Measurements from ENCODE around the gene ABCC4. TPM values are rescaled to one million over a fixed set of nuclear protein-coding genes. Genes with fewer than 3 reads are reported as not detected.

Gene ABCC4
- total RNA-seq, 1 experiment from 2014 or later = 26.3 TPM

GRCh38 chr13:95138876-95139585, 162.2 kb downstream of the ABCC4 start:
- Histone ChIP-seq H3K27ac (ENCODE audit: low read depth, low read length) (no peak overlapping the region), H3K36me3 (ENCODE audit: control insufficient read depth in 1 of 2, insufficient read depth in 2 of 2, low read length in 2 of 2) (no peaks in the 10 kb centered on the region; a peak in 1 of 4 replicates), H3K4me2 (ENCODE audit: low read length) (no peak overlapping the region), H2AFZ (ENCODE audit: low read depth, low read length, poor library complexity, severe bottlenecking) (no peak overlapping the region), H3K9ac (ENCODE audit: low read length) (no peak overlapping the region), H3K9me3 (ENCODE audit: control insufficient read depth in 1 of 2, insufficient read depth in 1 of 2, low read depth in 1 of 2, low read length in 2 of 2) (no peaks in the 10 kb centered on the region), H3K27me3 (ENCODE audit: insufficient read depth, low read length) (no peaks in the 10 kb centered on the region), H3K4me1 (ENCODE audit: control insufficient read depth in 1 of 2, insufficient read depth in 2 of 2, low read length in 2 of 2) (no peaks in the 10 kb centered on the region), H3K9me2 (ENCODE audit: insufficient read depth) (no peaks in the 10 kb centered on the region), H3K4me3 (replicated peaks in 1 of 2; ENCODE audit: low read depth in 1 of 2, low read length in 2 of 2) (no peak overlapping the region), H4K20me1 (ENCODE audit: insufficient read depth) (0 out of 2 replicates have a peak, but pooled peaks cover 4% of the 10 kb centered on the region), H3K79me2 (ENCODE audit: insufficient read depth, low read length) (no peaks in the 10 kb centered on the region; the same call in 1 of the 2 replicates)
- ATAC-seq (no peak), DNase-seq (ENCODE audit: low read depth, low spot score) (no peak)
- TF ChIP-seq SP1 (IDR thresholded peaks at IDR 0.05; ENCODE audit: low read depth) (no peak), MAX (IDR thresholded peaks at IDR 0.05) (no peak)
- ChIA-PET POLR2A (no interaction called here), CTCF (no interaction called here), RAD21 (ENCODE audit: low non-redundant PET in 1 of 2, low total read pairs in 2 of 2, uncharacterized antibody in 2 of 2, unreplicated experiment in 2 of 2) (no interaction called here)
- intact Hi-C loops (cut with micrococcal nuclease) = no loop called here
- BruUV-seq (replicated peaks) = no TSS peak

- DNase-seq (ENCODE audit: low read depth, low spot score) (no peak), ATAC-seq (no peak)
- Histone ChIP-seq H3K9me2 (ENCODE audit: insufficient read depth) (no peaks in the 10 kb centered on the region), H2AFZ (ENCODE audit: low read depth, low read length, poor library complexity, severe bottlenecking) (no peak overlapping the region), H3K27me3 (ENCODE audit: insufficient read depth, low read length) (no peaks in the 10 kb centered on the region), H3K4me3 (replicated peaks in 1 of 2; ENCODE audit: low read depth in 1 of 2, low read length in 2 of 2) (no peak overlapping the region), H3K4me1 (ENCODE audit: control insufficient read depth in 1 of 2, insufficient read depth in 2 of 2, low read length in 2 of 2) (no peaks in the 10 kb centered on the region), H3K9ac (ENCODE audit: low read length) (no peak overlapping the region), H3K36me3 (ENCODE audit: control insufficient read depth in 1 of 2, insufficient read depth in 2 of 2, low read length in 2 of 2) (no peaks in the 10 kb centered on the region; a peak in 1 of 4 replicates), H3K4me2 (ENCODE audit: low read length) (no peak overlapping the region), H3K79me2 (ENCODE audit: insufficient read depth, low read length) (no peaks in the 10 kb centered on the region), H4K20me1 (ENCODE audit: insufficient read depth) (no peaks in the 10 kb centered on the region), H3K9me3 (ENCODE audit: control insufficient read depth in 1 of 2, insufficient read depth in 1 of 2, low read depth in 1 of 2, low read length in 2 of 2) (no peaks in the 10 kb centered on the region), H3K27ac (ENCODE audit: low read depth, low read length) (no peak overlapping the region)
- CTCF ChIA-PET = no interaction called here
- intact Hi-C loops (cut with micrococcal nuclease) = no loop called here
- BruUV-seq (replicated peaks) = no TSS peak
- POLR2A ChIA-PET = no interaction called here
- RAD21 ChIA-PET (ENCODE audit: low non-redundant PET in 1 of 2, low total read pairs in 2 of 2, uncharacterized antibody in 2 of 2, unreplicated experiment in 2 of 2) = no interaction called here
- TF ChIP-seq JUND (IDR thresholded peaks at IDR 0.05) (no peak), EZH2 (IDR thresholded peaks at IDR 0.05) (no peak), REST (IDR thresholded peaks at IDR 0.05; ENCODE audit: low read depth) (no peak), ZBTB33 (IDR thresholded peaks at IDR 0.05; ENCODE audit: extremely low read depth, insufficient replicate concordance, low read length) (no peak), YY1 (IDR thresholded peaks at IDR 0.05; ENCODE audit: extremely low read depth, insufficient replicate concordance, low read depth, low read length) (no peak), MAX (IDR thresholded peaks at IDR 0.05) (no peak), EZH2phosphoT487 (IDR thresholded peaks at IDR 0.05; ENCODE audit: borderline replicate concordance) (no peak), ZFX (IDR thresholded peaks at IDR 0.05) (no peak), SP1 (IDR thresholded peaks at IDR 0.05; ENCODE audit: low read depth) (no peak), RAD21 (IDR thresholded peaks at IDR 0.05; ENCODE audit: low read depth) (no peak), ELF1 (IDR thresholded peaks at IDR 0.05; ENCODE audit: borderline replicate concordance, low read depth) (no peak), POLR2AphosphoS5 (IDR thresholded peaks at IDR 0.05; ENCODE audit: low read depth, low read length) (no peak), CBX3 (IDR thresholded peaks at IDR 0.05; ENCODE audit: low read depth) (no peak), SRF (IDR thresholded peaks at IDR 0.05; ENCODE audit: low read depth) (no peak)
Observed at GRCh38 chr13:95137096-95137495, 164.2 kb downstream of the ABCC4 start.
